ENCODE data around the gene C10orf95.

DNA sequence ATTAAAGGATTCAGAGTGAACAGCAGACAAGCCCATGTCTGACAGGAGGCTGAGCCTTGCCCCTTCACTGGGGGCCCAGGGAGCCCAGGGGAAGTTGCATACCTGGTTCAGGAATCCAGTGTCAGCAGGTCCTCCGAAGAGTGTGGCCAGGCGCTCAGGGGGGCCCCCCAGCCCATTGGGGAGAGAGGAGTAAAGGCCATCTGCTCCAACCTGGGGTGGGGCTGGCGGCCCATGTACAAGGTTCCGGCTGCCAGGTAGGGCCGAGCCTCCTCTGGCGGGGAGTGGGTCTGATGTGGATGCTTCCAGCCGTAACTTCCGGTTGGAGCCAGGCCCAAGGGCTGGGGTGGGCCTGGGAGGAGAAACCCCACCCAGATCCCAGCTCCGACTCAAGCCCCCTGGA is 35.1 kb downstream of the C10orf95 start:
- TF ChIP-seq, protein P1, sequence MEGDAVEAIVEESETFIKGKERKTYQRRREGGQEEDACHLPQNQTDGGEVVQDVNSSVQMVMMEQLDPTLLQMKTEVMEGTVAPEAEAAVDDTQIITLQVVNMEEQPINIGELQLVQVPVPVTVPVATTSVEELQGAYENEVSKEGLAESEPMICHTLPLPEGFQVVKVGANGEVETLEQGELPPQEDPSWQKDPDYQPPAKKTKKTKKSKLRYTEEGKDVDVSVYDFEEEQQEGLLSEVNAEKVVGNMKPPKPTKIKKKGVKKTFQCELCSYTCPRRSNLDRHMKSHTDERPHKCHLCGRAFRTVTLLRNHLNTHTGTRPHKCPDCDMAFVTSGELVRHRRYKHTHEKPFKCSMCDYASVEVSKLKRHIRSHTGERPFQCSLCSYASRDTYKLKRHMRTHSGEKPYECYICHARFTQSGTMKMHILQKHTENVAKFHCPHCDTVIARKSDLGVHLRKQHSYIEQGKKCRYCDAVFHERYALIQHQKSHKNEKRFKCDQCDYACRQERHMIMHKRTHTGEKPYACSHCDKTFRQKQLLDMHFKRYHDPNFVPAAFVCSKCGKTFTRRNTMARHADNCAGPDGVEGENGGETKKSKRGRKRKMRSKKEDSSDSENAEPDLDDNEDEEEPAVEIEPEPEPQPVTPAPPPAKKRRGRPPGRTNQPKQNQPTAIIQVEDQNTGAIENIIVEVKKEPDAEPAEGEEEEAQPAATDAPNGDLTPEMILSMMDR (IDR thresholded peaks at IDR 0.05) = no peak
- no peak for TF ChIP-seq EP300 (IDR thresholded peaks at IDR 0.05)
